HepG2 (cell line): ENCODE results near the gene JPH3. TPM values are rescaled to one million over a fixed set of nuclear protein-coding genes. Genes with fewer than 3 reads are reported as not detected.

Source experiments
- ATAC-seq: fragments of 200-7000 bp; cut with Tn5 transposase; 3 replicates; pipeline ENCODE4 v1.9.1; 2020; ENCODE audit warnings: mild to moderate bottlenecking, moderate library complexity
- BruUV-seq: library from RNA; stranded (reverse); fragments of 400-500 nt; replicated peaks from 2 replicates; lab custom pipeline; 2021; lab: Mats Ljungman, UMichigan
- CTCF ChIA-PET: fragments of 300-600 bp; formaldehyde crosslinking; extraction: SDS; loops from one replicate; lab custom pipeline; 2021; ENCODE audit warnings: low total read pairs, inconsistent platforms, low intra/inter-chr PET ratio; lab: Yijun Ruan, JAX
- POLR2A ChIA-PET: fragments of 350-600 bp; sonication (Branson Sonifier 250); formaldehyde crosslinking; loops from one replicate; lab custom pipeline; 2020; ENCODE audit warnings: antibody characterized with exemption, inconsistent platforms; lab: Yijun Ruan, JAX
- DNase-seq: peaks from one replicate; pipeline ENCODE4 v3.0.0-alpha.2; 2015; ENCODE audit warnings: low spot score
- FAIRE-seq: peaks from 3 replicates; lab custom pipeline; 2011; peaks lifted over from hg19 to GRCh38; lab: Jason Lieb, UNC
- H2AFZ ChIP-seq: one replicate; pipeline ENCODE4 v1.6.1; 2011; ENCODE audit warnings: low read length, inconsistent platforms
- H3K27ac ChIP-seq: fragments of 300-600 bp; 3 replicates; pipeline ENCODE4 v1.8.0; 2011; ENCODE audit warnings: mixed run types, mild to moderate bottlenecking, mixed read lengths, low read length, inconsistent platforms; ENCODE audit not compliant: insufficient read depth; ENCODE audit errors: extremely low read length
- H3K27me3 ChIP-seq, 2 experiments: fragments of 200-600 bp in 1 of 2; 2 replicates in 1 of 2; 3 replicates in 1 of 2; pipeline versions ENCODE4 v1.6.0 to v1.8.0; 2011; ENCODE audit warnings: low read length in 2 of 2, mild to moderate bottlenecking in 2 of 2, moderate library complexity in 2 of 2, inconsistent platforms in 1 of 2; ENCODE audit not compliant: insufficient read depth in 2 of 2, control insufficient read depth in 1 of 2
- H3K36me3 ChIP-seq, 2 experiments: fragments of 200-600 bp in 1 of 2; replicated peaks in 1 of 2; 2 replicates in 1 of 2; 3 replicates in 1 of 2; pipeline versions ENCODE4 v1.5.1 to v1.8.0; 2011; ENCODE audit warnings: low read length in 2 of 2, inconsistent platforms in 1 of 2; ENCODE audit not compliant: insufficient read depth in 2 of 2, control insufficient read depth in 1 of 2
- H3K4me1 ChIP-seq: 2 replicates; pipeline ENCODE4 v1.5.1; 2012; ENCODE audit warnings: low read length, inconsistent platforms; ENCODE audit not compliant: insufficient read depth
- H3K4me2 ChIP-seq: 2 replicates; pipeline ENCODE4 v1.6.0; 2011; ENCODE audit warnings: low read depth, low read length, inconsistent platforms
- H3K4me3 ChIP-seq, 3 experiments: fragments of 200-600 bp in 1 of 3; sonication (generic), shearing (Covaris generic) in 1 of 3; replicated peaks in 1 of 3; 2 replicates each; pipeline ENCODE4 v1.5.1; 2011 to 2016; ENCODE audit warnings: low read length in 3 of 3, inconsistent platforms in 2 of 3, low read depth in 2 of 3, mild to moderate bottlenecking in 2 of 3, control low read depth in 1 of 3, mixed read lengths in 1 of 3; ENCODE audit not compliant: insufficient read depth in 1 of 3
- H3K79me2 ChIP-seq: one replicate; pipeline ENCODE4 v1.6.1; 2011; ENCODE audit warnings: low read length, inconsistent platforms; ENCODE audit not compliant: insufficient read depth
- H3K9ac ChIP-seq: 2 replicates; pipeline ENCODE4 v1.6.0; 2011; ENCODE audit warnings: mild to moderate bottlenecking, low read depth, low read length, inconsistent platforms; ENCODE audit not compliant: insufficient read depth
- H3K9me3 ChIP-seq: 2 replicates; pipeline ENCODE4 v1.5.1; 2012; ENCODE audit warnings: mild to moderate bottlenecking, low read length
- H4K20me1 ChIP-seq: 2 replicates; pipeline ENCODE4 v1.6.0; 2011; ENCODE audit warnings: inconsistent platforms, mild to moderate bottlenecking, low read length, moderate library complexity; ENCODE audit not compliant: insufficient read depth
- ARID2 ChIP-seq: sonication (generic); formaldehyde crosslinking; IDR thresholded peaks from 2 replicates; pipeline ENCODE4 v1.8.1; 2022; ENCODE audit warnings: mild to moderate bottlenecking, missing genetic modification reagents, borderline replicate concordance
- FOXM1 ChIP-seq: sonication (generic); formaldehyde crosslinking; IDR thresholded peaks from 2 replicates; pipeline ENCODE4 v1.5.0; 2020; ENCODE audit warnings: missing genetic modification reagents
- GTF2F1 ChIP-seq: fragments of 150-350 bp; IDR thresholded peaks from 2 replicates; pipeline ENCODE4 v1.6.1; 2014; ENCODE audit warnings: low read length
- IRF1 ChIP-seq: sonication (generic); formaldehyde crosslinking; IDR thresholded peaks from 2 replicates; pipeline ENCODE4 v1.4.0; 2020; ENCODE audit warnings: low read depth, mild to moderate bottlenecking, missing genetic modification reagents
- PBX2 ChIP-seq: IDR thresholded peaks from 2 replicates; pipeline ENCODE4 v1.6.1; 2016; ENCODE audit warnings: control low read depth
- ZBTB7B ChIP-seq: sonication (generic); formaldehyde crosslinking; IDR thresholded peaks from 2 replicates; pipeline ENCODE4 v1.4.0; 2020; ENCODE audit warnings: missing genetic modification reagents
- ZNF383 ChIP-seq: sonication (generic); formaldehyde crosslinking; IDR thresholded peaks from 2 replicates; pipeline ENCODE4 v1.4.0; 2020; ENCODE audit warnings: missing genetic modification reagents, mild to moderate bottlenecking, borderline replicate concordance
- WGBS: methylation state at CpG from one replicate; pipeline ENCODE4 v1.1.6; 2017; ENCODE audit warnings: low lambda C conversion rate; 5-methylcytosine and 5-hydroxymethylcytosine counted together
- in situ Hi-C: cut with HindIII; loops from 2 replicates; pipeline ENCODE4 v1.10.0; 2017; ENCODE audit warnings: low pct_unique_long_range_greater_than_20kb; ENCODE audit not compliant: extremely low pct_ligation_motif_present
- intact Hi-C: fragments of 100-400 bp; cut with micrococcal nuclease; formaldehyde crosslinking; loops from one replicate; pipeline ENCODE4 v1.10.0; 2022; ENCODE audit not compliant: unreplicated experiment
- polyA plus RNA-seq, 8 experiments: library from polyadenylated mRNA; depleted of rRNA in 3 of 8; stranded (reverse) in 7 of 8; unstranded in 1 of 8; fragments of >200 nt; fragmentation: Illumina TruSeq in 4 of 8; extraction: Trizol in 4 of 8; gene quantifications; 2 replicates each; pipeline versions ENCODE4 v1.2.1 to v1.2.3, GENCODE V29; 2011 to 2016; ENCODE audit warnings: low read depth in 4 of 8, missing spikeins in 1 of 8, mixed read lengths in 1 of 8; ENCODE audit not compliant: insufficient read depth in 1 of 8
- total RNA-seq, 5 experiments: library from RNA; depleted of rRNA; stranded (reverse); fragments of >200 nt; fragmentation: Illumina TruSeq; extraction: Trizol; gene quantifications; 2 replicates each; pipeline ENCODE4 v1.2.3, GENCODE V29; 2016; ENCODE audit warnings: low read depth in 1 of 5
- TF ChIP-seq, protein P1 (sequence below): sonication (generic); formaldehyde crosslinking; IDR thresholded peaks from 2 replicates; pipeline ENCODE4 v1.4.0; 2020; ENCODE audit warnings: missing genetic modification reagents, borderline replicate concordance
- TF ChIP-seq, protein P2 (sequence below): sonication (generic); formaldehyde crosslinking; IDR thresholded peaks from 2 replicates; pipeline ENCODE4 v1.8.0; 2022; ENCODE audit warnings: mild to moderate bottlenecking, missing genetic modification reagents; ENCODE audit not compliant: insufficient replicate concordance

The JPH3 gene
- total and polyA plus RNA-seq, 2 of the 13 experiments (the other 11 are each of a cell fraction or from before 2014, with no cell fraction given): not detected

GRCh38 chr16:87724490-87725291 is 122.4 kb downstream of the JPH3 start:
- no peak for TF ChIP-seq FOXM1 (CRISPR knock-in tag)
- TF ChIP-seq ZBTB7B (CRISPR knock-in tag): no peak
- TF ChIP-seq, protein P1, sequence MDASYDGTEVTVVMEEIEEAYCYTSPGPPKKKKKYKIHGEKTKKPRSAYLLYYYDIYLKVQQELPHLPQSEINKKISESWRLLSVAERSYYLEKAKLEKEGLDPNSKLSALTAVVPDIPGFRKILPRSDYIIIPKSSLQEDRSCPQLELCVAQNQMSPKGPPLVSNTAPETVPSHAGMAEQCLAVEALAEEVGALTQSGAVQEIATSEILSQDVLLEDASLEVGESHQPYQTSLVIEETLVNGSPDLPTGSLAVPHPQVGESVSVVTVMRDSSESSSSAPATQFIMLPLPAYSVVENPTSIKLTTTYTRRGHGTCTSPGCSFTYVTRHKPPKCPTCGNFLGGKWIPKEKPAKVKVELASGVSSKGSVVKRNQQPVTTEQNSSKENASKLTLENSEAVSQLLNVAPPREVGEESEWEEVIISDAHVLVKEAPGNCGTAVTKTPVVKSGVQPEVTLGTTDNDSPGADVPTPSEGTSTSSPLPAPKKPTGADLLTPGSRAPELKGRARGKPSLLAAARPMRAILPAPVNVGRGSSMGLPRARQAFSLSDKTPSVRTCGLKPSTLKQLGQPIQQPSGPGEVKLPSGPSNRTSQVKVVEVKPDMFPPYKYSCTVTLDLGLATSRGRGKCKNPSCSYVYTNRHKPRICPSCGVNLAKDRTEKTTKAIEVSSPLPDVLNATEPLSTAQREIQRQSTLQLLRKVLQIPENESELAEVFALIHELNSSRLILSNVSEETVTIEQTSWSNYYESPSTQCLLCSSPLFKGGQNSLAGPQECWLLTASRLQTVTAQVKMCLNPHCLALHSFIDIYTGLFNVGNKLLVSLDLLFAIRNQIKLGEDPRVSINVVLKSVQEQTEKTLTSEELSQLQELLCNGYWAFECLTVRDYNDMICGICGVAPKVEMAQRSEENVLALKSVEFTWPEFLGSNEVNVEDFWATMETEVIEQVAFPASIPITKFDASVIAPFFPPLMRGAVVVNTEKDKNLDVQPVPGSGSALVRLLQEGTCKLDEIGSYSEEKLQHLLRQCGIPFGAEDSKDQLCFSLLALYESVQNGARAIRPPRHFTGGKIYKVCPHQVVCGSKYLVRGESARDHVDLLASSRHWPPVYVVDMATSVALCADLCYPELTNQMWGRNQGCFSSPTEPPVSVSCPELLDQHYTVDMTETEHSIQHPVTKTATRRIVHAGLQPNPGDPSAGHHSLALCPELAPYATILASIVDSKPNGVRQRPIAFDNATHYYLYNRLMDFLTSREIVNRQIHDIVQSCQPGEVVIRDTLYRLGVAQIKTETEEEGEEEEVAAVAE (CRISPR knock-in tag): no peak
- TF ChIP-seq GTF2F1: no peak
- no peak for TF ChIP-seq ARID2 (CRISPR knock-in tag)
- TF ChIP-seq, protein P2, sequence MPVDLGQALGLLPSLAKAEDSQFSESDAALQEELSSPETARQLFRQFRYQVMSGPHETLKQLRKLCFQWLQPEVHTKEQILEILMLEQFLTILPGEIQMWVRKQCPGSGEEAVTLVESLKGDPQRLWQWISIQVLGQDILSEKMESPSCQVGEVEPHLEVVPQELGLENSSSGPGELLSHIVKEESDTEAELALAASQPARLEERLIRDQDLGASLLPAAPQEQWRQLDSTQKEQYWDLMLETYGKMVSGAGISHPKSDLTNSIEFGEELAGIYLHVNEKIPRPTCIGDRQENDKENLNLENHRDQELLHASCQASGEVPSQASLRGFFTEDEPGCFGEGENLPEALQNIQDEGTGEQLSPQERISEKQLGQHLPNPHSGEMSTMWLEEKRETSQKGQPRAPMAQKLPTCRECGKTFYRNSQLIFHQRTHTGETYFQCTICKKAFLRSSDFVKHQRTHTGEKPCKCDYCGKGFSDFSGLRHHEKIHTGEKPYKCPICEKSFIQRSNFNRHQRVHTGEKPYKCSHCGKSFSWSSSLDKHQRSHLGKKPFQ (CRISPR knock-in tag): no peak
- no peak for TF ChIP-seq PBX2
- no peak for TF ChIP-seq IRF1 (CRISPR knock-in tag)
- no peak for TF ChIP-seq ZNF383 (CRISPR knock-in tag)

More at GRCh38 chr16:87724490-87725291, 122.4 kb downstream of the JPH3 start:
- H3K79me2 ChIP-seq: no peaks in the 10 kb centered on the region
- peaks cover 28 to 65% of the 10 kb centered on the region in 2 experiments for H3K36me3 ChIP-seq
- ChIA-PET CTCF (no interaction called here), POLR2A (no interaction called here)
- WGBS: 95% methylated on average over 18 of the region's 19 CpGs
- intact Hi-C loops (no loop called here), in situ Hi-C loops (no loop called here)
- H3K4me3 ChIP-seq: no peak overlapping the region
- peaks cover 2% of the 10 kb centered on the region; the same call in 1 of the 2 replicates for H4K20me1 ChIP-seq
- no peak overlapping the region for H3K4me2 ChIP-seq
- no peaks in the 10 kb centered on the region for H3K9me3 ChIP-seq
- BruUV-seq: no TSS peak
- no peak for DNase-seq
- H3K27me3 ChIP-seq: no peaks in the 10 kb centered on the region
- no peak for ATAC-seq
- H2AFZ ChIP-seq: no peak overlapping the region
- H3K9ac ChIP-seq: no peak overlapping the region
- no peak for FAIRE-seq
- H3K4me1 ChIP-seq: peaks cover 5% of the 10 kb centered on the region
- no peak overlapping the region for H3K27ac ChIP-seq
